Body of pancreas (tissue), 4 donors: ENCODE measurements around the gene PNPLA5. TPM values are rescaled to one million over a fixed set of nuclear protein-coding genes. Genes with fewer than 3 reads are reported as not detected.

Source experiments
- ATAC-seq: fragments of 150-250 bp; one replicate; pipeline ENCODE4 v1.9.1; 2016
- DNase-seq, 4 donors: peaks; one replicate each; pipeline ENCODE4 v3.0.0-alpha.2; 2019
- H3K27ac ChIP-seq, 4 donors: fragments of 200-600 bp; sonication (generic); 1 replicate in 3 of 4; 2 replicates in 1 of 4; pipeline versions ENCODE4 v1.5.1 to v1.6.1; 2016 to 2019; ENCODE audit warnings: mild to moderate bottlenecking in 1 of 4, mixed read lengths in 1 of 4, moderate library complexity in 1 of 4
- H3K27me3 ChIP-seq, 2 donors: fragments of 200-600 bp; sonication (generic); one replicate each; pipeline ENCODE4 v1.6.0; 2016; ENCODE audit warnings: mild to moderate bottlenecking in 1 of 2
- H3K36me3 ChIP-seq, 2 donors: fragments of 200-600 bp; sonication (generic); replicated peaks in 1 of 2; 2 replicates each; pipeline ENCODE4 v1.5.1; 2016; ENCODE audit warnings: low read depth in 2 of 2; ENCODE audit not compliant: insufficient read depth in 1 of 2
- H3K4me1 ChIP-seq: fragments of 200-600 bp; sonication (generic); one replicate; pipeline ENCODE4 v1.6.0; 2016
- H3K4me3 ChIP-seq, 2 donors: fragments of 200-600 bp; sonication (generic); 1 replicate in 1 of 2; 2 replicates in 1 of 2; pipeline ENCODE4 v1.5.1; 2016 to 2019
- H3K9me3 ChIP-seq, 3 donors: fragments of 200-600 bp; sonication (generic); 1 replicate in 2 of 3; 2 replicates in 1 of 3; pipeline ENCODE4 v1.5.1; 2016
- CTCF ChIP-seq, 7 experiments: fragments of 450-650 bp in 4 of 7; fragments of 200-600 bp in 3 of 7; sonication (generic) in 3 of 7; IDR thresholded peaks; one replicate each; pipeline ENCODE4 v1.5.1; 2016 to 2019; ENCODE audit warnings: antibody characterized with exemption in 7 of 7
- POLR2A ChIP-seq, 3 donors: fragments of 450-650 bp; IDR thresholded peaks; one replicate each; pipeline ENCODE4 v1.6.1; 2016; ENCODE audit warnings: antibody characterized with exemption in 3 of 3, mild to moderate bottlenecking in 2 of 3
- WGBS, 2 donors: methylation state at CpG; one replicate each; pipeline ENCODE4 v1.1.5; 2017; 5-methylcytosine and 5-hydroxymethylcytosine counted together
- intact Hi-C: fragments of 100-400 bp; cut with DNase I; formaldehyde crosslinking; loops from one replicate; pipeline ENCODE4 v1.15.1; 2023
- total RNA-seq, 2 donors: library from RNA; depleted of rRNA; stranded (reverse); fragments of >200 nt; gene quantifications; one replicate each; pipeline ENCODE4 v1.1.0, GENCODE V29; 2016

The PNPLA5 gene
- total RNA-seq, 2 donors from 2014 or later: not detected

- no peak for ATAC-seq
- peaks cover 0 to 23% of the 10 kb centered on the region in 2 donors for H3K27me3 ChIP-seq
Measured at GRCh38 chr22:43862882-43863202, 29.0 kb downstream of the PNPLA5 start.

GRCh38 chr22:43862074-43862881 lies 29.5 kb downstream of the PNPLA5 start, which contains the start of gene SULT4A1:
SULT4A1 (minus strand) TSS chr22:43862513; CDS start chr22:43862382, 131 bp downstream.
- intact Hi-C loops: no loop called here
- peaks cover 0 to 23% of the 10 kb centered on the region in 2 donors for H3K27me3 ChIP-seq
- H3K4me3 ChIP-seq: no peak within 1 kb of the TSS
- peak in 3 of 4 donors; percentile 13 to 37 (median 13) for DNase-seq
- TF ChIP-seq POLR2A (IDR thresholded peaks at IDR 0.05): no peak
- no peak for TF ChIP-seq CTCF (IDR thresholded peaks at IDR 0.05)
- no peak for ATAC-seq
- no peaks in the 10 kb centered on the region for H3K9me3 ChIP-seq
- no peaks in the 10 kb centered on the region for H3K36me3 ChIP-seq
- H3K4me1 ChIP-seq: no peaks in the 10 kb centered on the region
- no peak within 1 kb of the TSS for H3K27ac ChIP-seq
- 2 to 3% methylated on average over 18 to 77 of the region's 121 CpGs for WGBS, 2 donors

More at GRCh38 chr22:43862882-43863202, 29.0 kb downstream of the PNPLA5 start:
- no peaks in the 10 kb centered on the region for H3K36me3 ChIP-seq
- H3K9me3 ChIP-seq: no peaks in the 10 kb centered on the region
- TF ChIP-seq CTCF (IDR thresholded peaks at IDR 0.05): no peak
- no peak for TF ChIP-seq POLR2A (IDR thresholded peaks at IDR 0.05)
- H3K27ac ChIP-seq: no peak overlapping the region
- 40 to 53% methylated on average over 11 of the region's 11 CpGs for WGBS, 2 donors
- no peaks in the 10 kb centered on the region for H3K4me1 ChIP-seq
- intact Hi-C loops: no loop called here
- no peak overlapping the region for H3K4me3 ChIP-seq
- DNase-seq: no peak

GRCh38 chr22:43861529-43861928 lies 30.3 kb downstream of the PNPLA5 start:
- Histone ChIP-seq H3K27me3 (peaks cover 0 to 23% of the 10 kb centered on the region in 2 donors), H3K27ac (no peak overlapping the region), H3K9me3 (no peaks in the 10 kb centered on the region), H3K4me1 (no peaks in the 10 kb centered on the region), H3K4me3 (no peak overlapping the region), H3K36me3 (no peaks in the 10 kb centered on the region)
- 20 to 35% methylated on average over 2 to 9 of the region's 9 CpGs for WGBS, 2 donors
- intact Hi-C loops: no loop called here
- TF ChIP-seq POLR2A (IDR thresholded peaks at IDR 0.05) (no peak), CTCF (IDR thresholded peaks at IDR 0.05) (no peak)
- ATAC-seq (no peak), DNase-seq (no peak)

- intact Hi-C loops: no loop called here
- WGBS, 2 donors: 54 to 68% methylated on average over 5 to 12 of the region's 12 CpGs
- no peak for DNase-seq
Measured at GRCh38 chr22:43860831-43861230, 31.0 kb downstream of the PNPLA5 start.

More at GRCh38 chr22:43860831-43861230, 31.0 kb downstream of the PNPLA5 start:
- Histone ChIP-seq H3K27me3 (peaks cover 0 to 23% of the 10 kb centered on the region in 2 donors), H3K36me3 (no peaks in the 10 kb centered on the region), H3K9me3 (no peaks in the 10 kb centered on the region), H3K4me1 (no peaks in the 10 kb centered on the region), H3K27ac (no peak overlapping the region), H3K4me3 (no peak overlapping the region)
- TF ChIP-seq POLR2A (IDR thresholded peaks at IDR 0.05): no peak
- TF ChIP-seq CTCF (IDR thresholded peaks at IDR 0.05): no peak
- ATAC-seq: no peak
